Right lobe of liver (tissue), 6 donors: Measurements from ENCODE around the gene F2R. TPM values are rescaled to one million over a fixed set of nuclear protein-coding genes. Genes with fewer than 3 reads are reported as not detected.

Source experiments
- ATAC-seq, 4 donors: fragments of 200-7000 bp; cut with Tn5 transposase; one replicate each; pipeline ENCODE4 v1.9.1; 2020; ENCODE audit warnings: mild to moderate bottlenecking in 4 of 4, moderate library complexity in 4 of 4
- DNase-seq, 3 donors: peaks; one replicate each; pipeline ENCODE4 v3.0.0-alpha.2; 2020
- H3K27ac ChIP-seq, 3 donors: fragments of 200-600 bp; one replicate each; pipeline ENCODE4 v1.8.0; 2022
- H3K27me3 ChIP-seq, 2 donors: fragments of 200-600 bp; one replicate each; pipeline ENCODE4 v1.8.0; 2022
- H3K36me3 ChIP-seq, 4 donors: fragments of 200-600 bp; sonication (generic) in 1 of 4; one replicate each; pipeline versions ENCODE4 v1.5.1 to v1.8.0; 2017 to 2022; ENCODE audit warnings: control low read depth in 1 of 4
- H3K4me1 ChIP-seq, 4 donors: fragments of 200-600 bp; sonication (generic) in 1 of 4; one replicate each; pipeline versions ENCODE4 v1.5.1 to v1.8.0; 2017 to 2022; ENCODE audit warnings: control low read depth in 1 of 4
- H3K4me3 ChIP-seq, 3 donors: fragments of 200-600 bp; one replicate each; pipeline ENCODE4 v1.8.0; 2022
- H3K9me3 ChIP-seq, 4 donors: fragments of 200-600 bp; sonication (generic) in 1 of 4; one replicate each; pipeline versions ENCODE4 v1.5.1 to v1.8.0; 2017 to 2022; ENCODE audit warnings: control low read depth in 1 of 4
- POLR2A ChIP-seq: fragments of 450-650 bp; IDR thresholded peaks from one replicate; pipeline ENCODE4 v1.6.1; 2017; ENCODE audit warnings: antibody characterized with exemption, mild to moderate bottlenecking
- WGBS: methylation state at CpG from one replicate; pipeline ENCODE4 v1.1.6; 2018; ENCODE audit warnings: low coverage, low lambda C conversion rate; ENCODE audit not compliant: insufficient coverage; ENCODE audit errors: missing lambda C conversion rate; 5-methylcytosine and 5-hydroxymethylcytosine counted together
- intact Hi-C, 2 donors: fragments of 100-400 bp; cut with DNase I; formaldehyde crosslinking; loops; one replicate each; pipeline versions ENCODE4 v1.11.2 to v1.14.1; 2022
- total RNA-seq, 6 experiments: library from RNA; depleted of rRNA in 2 of 6; stranded (reverse); fragments of >200 nt in 2 of 6; fragmentation: NEBNext Ultra II Directional in 3 of 6; extraction: Animal tissue kit (Norgen Biotek cat#: 25700) in 3 of 6; gene quantifications; one replicate each; pipeline versions ENCODE4 v1.1.0 to v1.2.4, GENCODE V29; 2016 to 2023
- TF ChIP-seq, protein P1 (sequence below), 4 donors: fragments of 200-600 bp in 3 of 4; fragments of 450-650 bp in 1 of 4; IDR thresholded peaks; one replicate each; pipeline versions ENCODE4 v1.5.1 to v1.8.0; 2016 to 2022; ENCODE audit warnings: antibody characterized with exemption in 4 of 4, mild to moderate bottlenecking in 2 of 4
- donor health status: DM: no; HTN: yes; CAD: no.
- donor health status: DM: no; HTN: no; CAD: no.
- donor health status: DM: no; HTN: no; CAD: no.
- donor health status: DM: no; HTN: yes; CAD: no.
- donor health status: DM: no; HTN: yes; CAD: no.

The F2R gene
- total RNA-seq, 6 experiments from 2014 or later: 3.5 to 18.4 (median 11.4) TPM

DNA sequence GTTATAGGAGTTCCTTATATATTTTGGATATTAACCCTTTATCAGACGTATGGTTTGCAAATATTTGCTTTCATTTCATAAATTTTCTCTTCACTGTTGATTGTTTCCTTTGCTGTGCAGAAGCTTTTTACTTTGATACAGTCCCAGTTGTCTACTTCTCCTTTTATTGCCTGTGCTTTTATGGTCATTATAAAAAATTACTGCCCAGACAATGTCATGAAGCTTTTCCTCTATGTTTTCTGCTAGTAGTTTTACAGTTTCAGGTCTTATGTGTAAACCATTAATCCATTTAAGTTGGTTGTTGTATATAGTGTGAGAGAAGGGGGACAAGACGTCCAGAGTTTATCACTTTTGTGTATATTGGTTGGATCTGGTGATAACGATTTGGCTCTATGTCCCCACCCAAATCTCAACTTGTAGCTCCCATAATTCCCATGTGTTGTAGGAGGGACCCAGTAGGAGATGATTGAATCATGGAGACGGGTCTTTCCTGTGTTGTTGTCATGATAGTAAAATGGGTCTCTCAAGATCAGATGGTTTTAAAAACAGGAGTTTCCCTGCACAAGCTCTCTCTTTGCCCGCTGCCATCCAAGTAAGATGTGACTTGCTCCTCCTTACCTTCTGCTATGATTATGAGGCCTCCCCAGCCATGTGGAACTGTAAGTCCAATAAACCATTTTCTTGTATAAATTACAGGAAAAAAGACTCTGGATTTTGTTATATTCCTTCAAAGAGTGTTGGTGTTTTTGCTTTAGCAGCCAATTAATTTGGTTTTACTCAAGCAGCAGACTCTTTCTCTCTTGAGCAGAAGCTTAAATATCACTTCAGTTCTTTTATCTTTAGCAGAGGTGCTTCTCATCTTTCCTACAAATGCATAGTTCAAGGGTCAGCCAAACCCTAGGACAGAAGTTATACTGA lies 13.7 kb downstream of the F2R start:
- Histone ChIP-seq H3K4me1 (no peaks in the 10 kb centered on the region), H3K27ac (no peak overlapping the region), H3K27me3 (no peaks in the 10 kb centered on the region), H3K4me3 (no peak overlapping the region), H3K36me3 (no peaks in the 10 kb centered on the region), H3K9me3 (no peaks in the 10 kb centered on the region)
- ATAC-seq: no peak
- intact Hi-C loops: no loop called here
- WGBS: 79% methylated on average over 5 of the region's 5 CpGs
- no peak for DNase-seq
- TF ChIP-seq, protein P1, sequence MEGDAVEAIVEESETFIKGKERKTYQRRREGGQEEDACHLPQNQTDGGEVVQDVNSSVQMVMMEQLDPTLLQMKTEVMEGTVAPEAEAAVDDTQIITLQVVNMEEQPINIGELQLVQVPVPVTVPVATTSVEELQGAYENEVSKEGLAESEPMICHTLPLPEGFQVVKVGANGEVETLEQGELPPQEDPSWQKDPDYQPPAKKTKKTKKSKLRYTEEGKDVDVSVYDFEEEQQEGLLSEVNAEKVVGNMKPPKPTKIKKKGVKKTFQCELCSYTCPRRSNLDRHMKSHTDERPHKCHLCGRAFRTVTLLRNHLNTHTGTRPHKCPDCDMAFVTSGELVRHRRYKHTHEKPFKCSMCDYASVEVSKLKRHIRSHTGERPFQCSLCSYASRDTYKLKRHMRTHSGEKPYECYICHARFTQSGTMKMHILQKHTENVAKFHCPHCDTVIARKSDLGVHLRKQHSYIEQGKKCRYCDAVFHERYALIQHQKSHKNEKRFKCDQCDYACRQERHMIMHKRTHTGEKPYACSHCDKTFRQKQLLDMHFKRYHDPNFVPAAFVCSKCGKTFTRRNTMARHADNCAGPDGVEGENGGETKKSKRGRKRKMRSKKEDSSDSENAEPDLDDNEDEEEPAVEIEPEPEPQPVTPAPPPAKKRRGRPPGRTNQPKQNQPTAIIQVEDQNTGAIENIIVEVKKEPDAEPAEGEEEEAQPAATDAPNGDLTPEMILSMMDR (IDR thresholded peaks at IDR 0.05): no peak
- TF ChIP-seq POLR2A: no peak

DNA sequence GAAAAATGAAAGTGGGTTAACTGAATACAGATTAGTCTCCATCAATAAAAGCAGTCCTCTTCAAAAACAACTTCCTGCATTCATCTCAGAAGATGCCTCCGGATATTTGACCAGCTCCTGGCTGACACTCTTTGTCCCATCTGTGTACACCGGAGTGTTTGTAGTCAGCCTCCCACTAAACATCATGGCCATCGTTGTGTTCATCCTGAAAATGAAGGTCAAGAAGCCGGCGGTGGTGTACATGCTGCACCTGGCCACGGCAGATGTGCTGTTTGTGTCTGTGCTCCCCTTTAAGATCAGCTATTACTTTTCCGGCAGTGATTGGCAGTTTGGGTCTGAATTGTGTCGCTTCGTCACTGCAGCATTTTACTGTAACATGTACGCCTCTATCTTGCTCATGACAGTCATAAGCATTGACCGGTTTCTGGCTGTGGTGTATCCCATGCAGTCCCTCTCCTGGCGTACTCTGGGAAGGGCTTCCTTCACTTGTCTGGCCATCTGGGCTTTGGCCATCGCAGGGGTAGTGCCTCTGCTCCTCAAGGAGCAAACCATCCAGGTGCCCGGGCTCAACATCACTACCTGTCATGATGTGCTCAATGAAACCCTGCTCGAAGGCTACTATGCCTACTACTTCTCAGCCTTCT lies 16.6 kb downstream of the F2R start:
- no peaks in the 10 kb centered on the region for H3K27me3 ChIP-seq
- H3K27ac ChIP-seq: no peak overlapping the region
- no peaks in the 10 kb centered on the region for H3K4me1 ChIP-seq
- no peak overlapping the region for H3K4me3 ChIP-seq
- intact Hi-C loops: no loop called here
- 86% methylated on average over 9 of the region's 15 CpGs for WGBS
- ATAC-seq (no peak), DNase-seq (no peak)
- no peak for TF ChIP-seq POLR2A
- TF ChIP-seq, protein P1 (IDR thresholded peaks at IDR 0.05): no peak
- no peaks in the 10 kb centered on the region for H3K9me3 ChIP-seq
- no peaks in the 10 kb centered on the region for H3K36me3 ChIP-seq

DNA sequence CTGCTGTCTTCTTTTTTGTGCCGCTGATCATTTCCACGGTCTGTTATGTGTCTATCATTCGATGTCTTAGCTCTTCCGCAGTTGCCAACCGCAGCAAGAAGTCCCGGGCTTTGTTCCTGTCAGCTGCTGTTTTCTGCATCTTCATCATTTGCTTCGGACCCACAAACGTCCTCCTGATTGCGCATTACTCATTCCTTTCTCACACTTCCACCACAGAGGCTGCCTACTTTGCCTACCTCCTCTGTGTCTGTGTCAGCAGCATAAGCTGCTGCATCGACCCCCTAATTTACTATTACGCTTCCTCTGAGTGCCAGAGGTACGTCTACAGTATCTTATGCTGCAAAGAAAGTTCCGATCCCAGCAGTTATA lies 17.1 kb downstream of the F2R start:
- Histone ChIP-seq H3K27me3 (no peaks in the 10 kb centered on the region), H3K4me3 (no peak overlapping the region), H3K36me3 (no peaks in the 10 kb centered on the region), H3K27ac (no peak overlapping the region), H3K9me3 (no peaks in the 10 kb centered on the region), H3K4me1 (no peaks in the 10 kb centered on the region)
- ATAC-seq (peak in 1 of 4 donors; percentile 44), DNase-seq (no peak)
- intact Hi-C loops: no loop called here
- 74% methylated on average over 13 of the region's 13 CpGs for WGBS
- TF ChIP-seq, protein P1 (IDR thresholded peaks at IDR 0.05): no peak
- TF ChIP-seq POLR2A: no peak

DNA sequence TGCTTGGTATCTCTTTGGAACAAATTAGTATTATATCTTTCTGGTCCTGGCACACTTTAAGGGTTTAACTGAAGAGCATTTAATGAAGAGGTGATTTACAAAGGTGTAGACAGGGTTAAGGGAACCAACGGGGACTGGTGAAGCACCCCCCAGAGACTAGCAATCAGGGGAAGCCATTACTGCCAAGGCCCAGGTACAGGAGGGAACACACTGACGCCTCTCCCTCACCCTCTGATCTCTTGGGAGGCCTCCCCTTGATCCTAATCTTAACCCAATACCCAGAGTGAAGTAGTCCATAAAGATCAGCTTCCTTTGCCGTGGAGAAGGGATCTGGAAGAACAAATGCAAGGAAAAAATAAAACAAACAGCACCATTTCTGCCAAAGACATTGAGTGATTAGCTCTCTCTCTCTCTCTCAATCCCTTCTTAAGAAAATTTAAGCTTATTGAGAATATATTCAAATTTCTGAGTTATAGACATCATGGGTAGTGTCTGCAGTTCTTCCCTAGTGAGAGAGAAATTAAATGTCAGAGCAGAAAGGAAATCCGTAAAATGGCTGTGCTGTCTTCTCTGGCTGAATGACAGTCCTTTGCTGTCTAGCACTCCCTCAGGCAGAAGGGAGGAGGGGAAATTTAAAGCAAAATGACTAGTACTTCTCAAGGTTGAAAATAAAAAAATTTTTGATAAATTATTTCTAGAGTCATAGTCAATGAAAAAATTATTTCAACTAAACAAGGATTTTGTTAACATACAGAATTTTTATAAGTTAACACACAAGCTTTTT lies 20.0 kb downstream of the F2R start:
- Histone ChIP-seq H3K27me3 (no peaks in the 10 kb centered on the region), H3K4me3 (no peak overlapping the region), H3K4me1 (no peaks in the 10 kb centered on the region), H3K36me3 (no peaks in the 10 kb centered on the region), H3K9me3 (no peaks in the 10 kb centered on the region), H3K27ac (no peak overlapping the region)
- DNase-seq (no peak), ATAC-seq (no peak)
- WGBS: 73% methylated on average over 4 of the region's 4 CpGs
- TF ChIP-seq, protein P1 (IDR thresholded peaks at IDR 0.05): no peak
- no peak for TF ChIP-seq POLR2A
- intact Hi-C loops: no loop called here
